ENCODE measurements around the gene TBXA2R. TPM values are rescaled to one million over a fixed set of nuclear protein-coding genes. Genes with fewer than 3 reads are reported as not detected.

The TBXA2R gene
- total RNA-seq, 4 donors from 2014 or later, result 4.8 to 17.2 (median 7.7) TPM

- no peak for DNase-seq (ENCODE audit: extremely low spot score)
- Histone ChIP-seq H3K9me3 (no peaks in the 10 kb centered on the region), H3K36me3 (peaks cover 0 to 6% (median 2%) of the 10 kb centered on the region in 4 donors), H3K27ac (replicated peaks in 1 of 4) (peak overlapping the region; percentile 69 to 86 (median 79)), H3K27me3 (no peaks in the 10 kb centered on the region), H3K4me1 (peaks cover 52 to 73% (median 72%) of the 10 kb centered on the region in 4 donors), H3K4me3 (peak overlapping the region; percentile 57 to 83 (median 66))
- WGBS, result 47% methylated on average over 9 of the region's 11 CpGs
- intact Hi-C loops (cut with DNase I), result no loop called here
- TF ChIP-seq POLR2A (IDR thresholded peaks at IDR 0.05; ENCODE audit: low read depth), result no peak
- no peak for TF ChIP-seq CTCF (IDR thresholded peaks at IDR 0.05)
- no peak for TF ChIP-seq EP300 (IDR thresholded peaks at IDR 0.05)
- TF ChIP-seq POLR2AphosphoS5 (IDR thresholded peaks at IDR 0.05), result no peak
Measured at GRCh38 chr19:3604987-3605343, 1.7 kb downstream of the TBXA2R start.

GRCh38 chr19:3604227-3604986, 2.3 kb downstream of the TBXA2R start:
- WGBS, result 74% methylated on average over 18 of the region's 27 CpGs
- Histone ChIP-seq H3K36me3 (peaks cover 0 to 11% (median 7%) of the 10 kb centered on the region in 4 donors), H3K27me3 (no peaks in the 10 kb centered on the region), H3K27ac (replicated peaks in 1 of 4) (peak overlapping the region; percentile 69 to 86 (median 79)), H3K4me3 (peak overlapping the region; percentile 57 to 83 (median 66)), H3K4me1 (peaks cover 46 to 67% (median 67%) of the 10 kb centered on the region in 4 donors), H3K9me3 (no peaks in the 10 kb centered on the region)
- intact Hi-C loops (cut with DNase I), result no loop called here
- DNase-seq (ENCODE audit: extremely low spot score), result no peak
- TF ChIP-seq POLR2A (IDR thresholded peaks at IDR 0.05; ENCODE audit: low read depth), result no peak
- TF ChIP-seq EP300 (IDR thresholded peaks at IDR 0.05), result no peak
- TF ChIP-seq CTCF (IDR thresholded peaks at IDR 0.05), result no peak
- TF ChIP-seq POLR2AphosphoS5 (IDR thresholded peaks at IDR 0.05), result no peak

- peaks cover 35 to 57% (median 55%) of the 10 kb centered on the region in 4 donors for H3K4me1 ChIP-seq
- TF ChIP-seq CTCF (IDR thresholded peaks at IDR 0.05), result no peak
- TF ChIP-seq POLR2AphosphoS5 (IDR thresholded peaks at IDR 0.05), result peak; percentile 27 to 35
- H3K36me3 ChIP-seq, result peaks cover 0 to 12% (median 9%) of the 10 kb centered on the region in 4 donors
- peak overlapping the region; percentile 69 to 86 (median 79) for H3K27ac ChIP-seq (replicated peaks in 1 of 4)
- intact Hi-C loops (cut with DNase I), result no loop called here
- DNase-seq (ENCODE audit: extremely low spot score), result no peak
- H3K4me3 ChIP-seq, result peak overlapping the region; percentile 5 to 14 (median 10)
- no peaks in the 10 kb centered on the region for H3K27me3 ChIP-seq
- no peaks in the 10 kb centered on the region for H3K9me3 ChIP-seq
- WGBS, result 65% methylated on average over 17 of the region's 23 CpGs
Measured at GRCh38 chr19:3603121-3603811, 3.4 kb downstream of the TBXA2R start.

- no peak overlapping the region for H3K4me3 ChIP-seq
- intact Hi-C loops (cut with DNase I), result no loop called here
- DNase-seq (ENCODE audit: extremely low spot score), result no peak
- TF ChIP-seq POLR2AphosphoS5 (IDR thresholded peaks at IDR 0.05) (no peak), EP300 (IDR thresholded peaks at IDR 0.05) (no peak), POLR2A (IDR thresholded peaks at IDR 0.05; ENCODE audit: low read depth) (no peak), CTCF (IDR thresholded peaks at IDR 0.05) (no peak)
- H3K4me1 ChIP-seq, result peaks cover 18 to 34% (median 33%) of the 10 kb centered on the region in 4 donors
- no peaks in the 10 kb centered on the region for H3K27me3 ChIP-seq
- peaks cover 0 to 19% (median 10%) of the 10 kb centered on the region in 4 donors for H3K36me3 ChIP-seq
- WGBS, result 86% methylated on average over 12 of the region's 12 CpGs
- no peak overlapping the region for H3K27ac ChIP-seq (replicated peaks in 1 of 4)
- no peaks in the 10 kb centered on the region for H3K9me3 ChIP-seq
Measured at GRCh38 chr19:3601021-3601420, 5.7 kb downstream of the TBXA2R start.
